Measurements from ENCODE around the gene DMD. TPM values are rescaled to one million over a fixed set of nuclear protein-coding genes. Genes with fewer than 3 reads are reported as not detected.

DMD gene
- total and polyA plus RNA-seq, 2 of the 13 experiments (the other 11 are each of a cell fraction or from before 2014, with no cell fraction given): 17.6 to 25.9 TPM

GRCh38 chrX:33087411-33087810 is 123.9 kb downstream of the DMD start:
- intact Hi-C loops (cut with micrococcal nuclease; ENCODE audit: unreplicated experiment) (no loop called here), in situ Hi-C loops (cut with HindIII; ENCODE audit: extremely low pct_ligation_motif_present, low pct_unique_long_range_greater_than_20kb) (no loop called here)
- TF ChIP-seq MBD4 (IDR thresholded peaks at IDR 0.05; ENCODE audit: borderline replicate concordance, low read length) (no peak), ZBTB40 (IDR thresholded peaks at IDR 0.05) (no peak), ZBTB40 (CRISPR knock-in tag; IDR thresholded peaks at IDR 0.05) (no peak), CERS6 (CRISPR knock-in tag; IDR thresholded peaks at IDR 0.05) (no peak), TBL1XR1 (IDR thresholded peaks at IDR 0.05; ENCODE audit: borderline replicate concordance, low read length, partially characterized antibody) (no peak), ZNF672 (CRISPR knock-in tag; IDR thresholded peaks at IDR 0.05) (no peak), ZKSCAN5 (CRISPR knock-in tag; IDR thresholded peaks at IDR 0.05) (no peak), FOXO1 (CRISPR knock-in tag; IDR thresholded peaks at IDR 0.05) (no peak), ZSCAN30 (CRISPR knock-in tag; IDR thresholded peaks at IDR 0.05) (no peak), CAMTA2 (CRISPR knock-in tag; IDR thresholded peaks at IDR 0.05; ENCODE audit: borderline replicate concordance) (no peak), ZBTB42 (CRISPR knock-in tag; IDR thresholded peaks at IDR 0.05) (no peak)
- POLR2A ChIA-PET: no interaction called here
- BruUV-seq (replicated peaks): no TSS peak
- no peaks in the 10 kb centered on the region for H3K9me3 ChIP-seq (ENCODE audit: low read length)
- no peak overlapping the region for H2AFZ ChIP-seq (ENCODE audit: low read length)
- ATAC-seq: no peak
- no peak overlapping the region for H3K4me3 ChIP-seq (replicated peaks in 1 of 3; ENCODE audit: insufficient read depth in 1 of 3, low read depth in 2 of 3, low read length in 3 of 3)
- no peaks in the 10 kb centered on the region for H3K4me1 ChIP-seq (ENCODE audit: insufficient read depth, low read length)
- H3K27me3 ChIP-seq (ENCODE audit: control insufficient read depth in 1 of 2, insufficient read depth in 2 of 2, low read length in 2 of 2): no peaks in the 10 kb centered on the region
- DNase-seq (ENCODE audit: low spot score): no peak
- no peaks in the 10 kb centered on the region for H3K36me3 ChIP-seq (replicated peaks in 1 of 2; ENCODE audit: control insufficient read depth in 1 of 2, insufficient read depth in 2 of 2, low read length in 2 of 2)
- H3K79me2 ChIP-seq (ENCODE audit: insufficient read depth, low read length): no peaks in the 10 kb centered on the region
- H3K4me2 ChIP-seq (ENCODE audit: low read depth, low read length): no peak overlapping the region
- FAIRE-seq: no peak
- no peaks in the 10 kb centered on the region for H4K20me1 ChIP-seq (ENCODE audit: insufficient read depth, low read length)
- no peak overlapping the region for H3K27ac ChIP-seq (ENCODE audit: extremely low read length, insufficient read depth, low read length)
- H3K9ac ChIP-seq (ENCODE audit: insufficient read depth, low read depth, low read length): no peak overlapping the region
- CTCF ChIA-PET (ENCODE audit: low intra/inter-chr PET ratio, low total read pairs): no interaction called here

All from HepG2 (cell line).